Measurements from ENCODE around the gene KRT35.

- no peak for TF ChIP-seq CTCF (IDR thresholded peaks at IDR 0.05; ENCODE audit: borderline replicate concordance, extremely low read depth, low read length, poor library complexity, severe bottlenecking)
- no peak for TF ChIP-seq EZH2 (IDR thresholded peaks at IDR 0.05; ENCODE audit: borderline replicate concordance, low read depth, low read length, severe bottlenecking)
Observed at GRCh38 chr17:41481036-41481435, at the start of gene KRT35.

All from DND-41 (cell line).